K562 (cell line): ENCODE measurements around the gene PDE11A. TPM values are rescaled to one million over a fixed set of nuclear protein-coding genes. Genes with fewer than 3 reads are reported as not detected.
A peak's percentile ranks its signal among the peaks of the same experiment; 100 is the strongest.

ENCODE experiments used
- ARID1B ChIP-seq: fragments of 450-650 bp; IDR thresholded peaks from 2 replicates; pipeline ENCODE4 v1.6.1; 2016; ENCODE audit warnings: antibody characterized with exemption, mild to moderate bottlenecking, inconsistent platforms
- ARID2 ChIP-seq: fragments of 450-650 bp; IDR thresholded peaks from 2 replicates; pipeline ENCODE4 v1.6.1; 2017; ENCODE audit warnings: antibody characterized with exemption, mild to moderate bottlenecking
- ARNT ChIP-seq, 2 experiments: fragments of 450-650 bp; IDR thresholded peaks; 2 replicates each; pipeline ENCODE4 v1.6.1; 2016; ENCODE audit warnings: mild to moderate bottlenecking in 1 of 2
- C11orf30 ChIP-seq: fragments of 450-650 bp; IDR thresholded peaks from 2 replicates; pipeline ENCODE4 v1.6.1; 2016; ENCODE audit warnings: low read depth, mild to moderate bottlenecking
- CHD1 ChIP-seq: fragments of 200-600 bp; sonication (generic); IDR thresholded peaks from one replicate; pipeline ENCODE4 v1.6.1; 2012; ENCODE audit warnings: mild to moderate bottlenecking, moderate library complexity, low read length, inconsistent platforms
- ELF1 ChIP-seq: fragments of 200-800 bp; sonication (Bioruptor generic); IDR thresholded peaks from 2 replicates; pipeline ENCODE4 v1.6.1; 2016; ENCODE audit warnings: missing genetic modification characterization, missing compliant biosample characterization
- ETV1 ChIP-seq: fragments of 450-650 bp; conservative IDR thresholded peaks from 2 replicates; pipeline ENCODE4 v1.6.1; 2016; ENCODE audit warnings: missing genetic modification characterization, control low read depth, low read depth, missing compliant biosample characterization
- HEY1 ChIP-seq: fragments of 250-450 bp; sonication (Bioruptor Pico); IDR thresholded peaks from 2 replicates; pipeline ENCODE4 v1.5.0; 2020; ENCODE audit warnings: mild to moderate bottlenecking, moderate library complexity, borderline replicate concordance
- HMG20B ChIP-seq: fragments of 250-450 bp; sonication (Bioruptor Pico); IDR thresholded peaks from 2 replicates; pipeline ENCODE4 v1.5.0; 2021; ENCODE audit warnings: mild to moderate bottlenecking
- MAFF ChIP-seq: IDR thresholded peaks from 2 replicates; pipeline ENCODE4 v1.6.1; 2012; ENCODE audit warnings: low read length, improper control_type of control experiment
- MAFG ChIP-seq: fragments of 450-650 bp; conservative IDR thresholded peaks from 2 replicates; pipeline ENCODE4 v1.6.1; 2016; ENCODE audit warnings: missing genetic modification characterization, missing compliant biosample characterization
- MIER1 ChIP-seq: fragments of 450-650 bp; IDR thresholded peaks from 2 replicates; pipeline ENCODE4 v1.6.1; 2016; ENCODE audit warnings: antibody characterized with exemption, mild to moderate bottlenecking, low read depth
- PCBP1 ChIP-seq: fragments of 200-400 bp; formaldehyde crosslinking; IDR thresholded peaks from 2 replicates; pipeline ENCODE4 v1.6.1; 2018; ENCODE audit warnings: mild to moderate bottlenecking, low read depth, low read length; ENCODE audit not compliant: poor library complexity, severe bottlenecking
- RBM34 ChIP-seq: fragments of 200-400 bp; formaldehyde crosslinking; IDR thresholded peaks from 2 replicates; pipeline ENCODE4 v1.6.1; 2018; ENCODE audit warnings: low read length, borderline replicate concordance; ENCODE audit not compliant: insufficient read depth
- ZNF140 ChIP-seq: fragments of 250-450 bp; sonication (Bioruptor Pico); IDR thresholded peaks from 2 replicates; pipeline ENCODE4 v1.8.0; 2021; ENCODE audit warnings: moderate library complexity, mild to moderate bottlenecking, inconsistent platforms
- ZNF197 ChIP-seq: fragments of 200-800 bp; sonication (Bioruptor generic); IDR thresholded peaks from 2 replicates; pipeline ENCODE4 v1.6.1; 2016; ENCODE audit warnings: low read depth, missing genetic modification characterization, missing compliant biosample characterization
- ZNF316 ChIP-seq: fragments of 450-650 bp; IDR thresholded peaks from 2 replicates; pipeline ENCODE4 v1.6.1; 2016
- ZNF324 ChIP-seq: fragments of 250-450 bp; sonication (Bioruptor Pico); IDR thresholded peaks from 2 replicates; pipeline ENCODE4 v1.4.0; 2020; ENCODE audit warnings: mild to moderate bottlenecking
- polyA plus RNA-seq, 8 experiments: library from polyadenylated mRNA; depleted of rRNA in 4 of 8; stranded (reverse) in 5 of 8; unstranded in 3 of 8; fragments of >200 nt; fragmentation: Nextera tagmentation in 2 of 8; fragmentation: Illumina TruSeq in 1 of 8; extraction: Ambion mirVana in 2 of 8; extraction: Trizol in 1 of 8; gene quantifications; 2 replicates each; pipeline versions ENCODE4 v1.2.1 to v1.2.3, GENCODE V29; 2011 to 2014; ENCODE audit warnings: inconsistent platforms in 1 of 8, missing spikeins in 1 of 8
- total RNA-seq, 7 experiments: library from RNA; depleted of rRNA in 6 of 7; stranded (reverse); fragments of >200 nt in 6 of 7; fragmentation: Illumina TruSeq in 2 of 7; extraction: Trizol in 2 of 7; gene quantifications; 2 replicates each; pipeline versions ENCODE4 v1.2.1 to v1.2.3, GENCODE V29; 2011 to 2021; ENCODE audit warnings: low replicate concordance in 1 of 7
- TF ChIP-seq, protein P1 (sequence below): fragments of 250-450 bp; sonication (Bioruptor Pico); IDR thresholded peaks from 2 replicates; pipeline ENCODE4 v1.4.0; 2020
- TF ChIP-seq, protein P2 (sequence below): sonication (generic); formaldehyde crosslinking; IDR thresholded peaks from 2 replicates; pipeline ENCODE4 v1.8.0; 2023; ENCODE audit warnings: mild to moderate bottlenecking, missing genetic modification reagents
- TF ChIP-seq, protein P3 (sequence below), 3 experiments: fragments of 200-800 bp in 1 of 3; fragments of 250-450 bp in 1 of 3; fragments of 450-650 bp in 1 of 3; sonication (Bioruptor Pico) in 1 of 3; sonication (Bioruptor generic) in 1 of 3; formaldehyde crosslinking in 1 of 3; IDR thresholded peaks; 2 replicates each; pipeline versions ENCODE4 v1.6.1 to v1.8.0; 2016 to 2022; ENCODE audit warnings: mild to moderate bottlenecking in 2 of 3, missing genetic modification characterization in 2 of 3, missing compliant biosample characterization in 1 of 3, moderate library complexity in 1 of 3

PDE11A gene
- total and polyA plus RNA-seq, 9 of the 15 experiments (the other 6 are each of a cell fraction or from before 2014, with no cell fraction given) = 3.2 to 22.1 (median 5.7) TPM

DNA sequence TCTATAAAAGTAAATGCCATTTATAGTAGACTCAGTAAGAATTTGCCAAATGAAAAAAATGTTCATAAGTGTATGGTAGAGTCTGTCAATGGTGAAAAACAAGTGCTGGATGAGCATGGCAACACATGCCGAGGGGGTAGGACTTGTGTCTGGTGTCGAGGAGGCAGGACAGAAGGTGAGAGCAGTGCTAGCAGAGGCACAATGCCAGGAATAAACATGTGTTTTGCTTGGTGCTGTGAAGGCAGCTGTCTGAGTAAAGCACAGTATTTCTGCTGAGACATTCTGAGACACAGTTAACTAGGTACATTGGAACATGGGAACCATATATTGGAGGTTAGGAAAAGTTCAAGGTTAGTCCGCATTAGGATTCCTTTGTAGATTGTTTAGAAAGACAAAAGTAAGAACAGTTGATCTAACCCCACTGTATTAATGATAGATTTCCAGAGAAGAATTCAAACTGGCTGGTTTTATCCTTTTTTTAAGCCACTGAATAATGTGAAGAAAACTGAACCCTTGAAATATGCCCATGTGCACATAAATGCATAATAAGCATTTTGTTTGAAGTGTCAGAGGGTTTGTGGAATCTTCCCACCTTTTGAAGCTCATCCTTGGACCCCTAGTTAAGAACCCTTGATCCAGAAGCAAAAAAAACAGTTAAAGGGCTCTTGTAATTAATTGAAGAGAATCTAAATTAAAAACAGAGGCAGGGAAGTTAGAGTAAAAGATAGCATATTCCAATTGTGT lies 46.8 kb upstream of the PDE11A start (continued):
- TF ChIP-seq, protein P1, sequence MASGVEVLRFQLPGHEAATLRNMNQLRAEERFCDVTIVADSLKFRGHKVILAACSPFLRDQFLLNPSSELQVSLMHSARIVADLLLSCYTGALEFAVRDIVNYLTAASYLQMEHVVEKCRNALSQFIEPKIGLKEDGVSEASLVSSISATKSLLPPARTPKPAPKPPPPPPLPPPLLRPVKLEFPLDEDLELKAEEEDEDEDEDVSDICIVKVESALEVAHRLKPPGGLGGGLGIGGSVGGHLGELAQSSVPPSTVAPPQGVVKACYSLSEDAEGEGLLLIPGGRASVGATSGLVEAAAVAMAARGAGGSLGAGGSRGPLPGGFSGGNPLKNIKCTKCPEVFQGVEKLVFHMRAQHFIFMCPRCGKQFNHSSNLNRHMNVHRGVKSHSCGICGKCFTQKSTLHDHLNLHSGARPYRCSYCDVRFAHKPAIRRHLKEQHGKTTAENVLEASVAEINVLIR = no peak
- TF ChIP-seq ARNT (IDR thresholded peaks at IDR 0.05) (no peak), HMG20B (no peak), ELF1 (no peak), ARID2 (no peak), HEY1 (CRISPR knock-in tag) (no peak), CHD1 (no peak), ARID1B (no peak), MAFF (peak; percentile 41), RBM34 (no peak), C11orf30 (peak; percentile 60; the same call in 1 of the 2 replicates), MIER1 (no peak), ZNF316 (peak; percentile 69), MAFG (peak; percentile 47; the same call in 1 of the 2 replicates), ZNF140 (CRISPR knock-in tag) (no peak), ZNF197 (CRISPR knock-in tag) (no peak), PCBP1 (no peak), ETV1 (tag) (no peak), ZNF324 (CRISPR knock-in tag) (no peak)
- TF ChIP-seq, protein P2, sequence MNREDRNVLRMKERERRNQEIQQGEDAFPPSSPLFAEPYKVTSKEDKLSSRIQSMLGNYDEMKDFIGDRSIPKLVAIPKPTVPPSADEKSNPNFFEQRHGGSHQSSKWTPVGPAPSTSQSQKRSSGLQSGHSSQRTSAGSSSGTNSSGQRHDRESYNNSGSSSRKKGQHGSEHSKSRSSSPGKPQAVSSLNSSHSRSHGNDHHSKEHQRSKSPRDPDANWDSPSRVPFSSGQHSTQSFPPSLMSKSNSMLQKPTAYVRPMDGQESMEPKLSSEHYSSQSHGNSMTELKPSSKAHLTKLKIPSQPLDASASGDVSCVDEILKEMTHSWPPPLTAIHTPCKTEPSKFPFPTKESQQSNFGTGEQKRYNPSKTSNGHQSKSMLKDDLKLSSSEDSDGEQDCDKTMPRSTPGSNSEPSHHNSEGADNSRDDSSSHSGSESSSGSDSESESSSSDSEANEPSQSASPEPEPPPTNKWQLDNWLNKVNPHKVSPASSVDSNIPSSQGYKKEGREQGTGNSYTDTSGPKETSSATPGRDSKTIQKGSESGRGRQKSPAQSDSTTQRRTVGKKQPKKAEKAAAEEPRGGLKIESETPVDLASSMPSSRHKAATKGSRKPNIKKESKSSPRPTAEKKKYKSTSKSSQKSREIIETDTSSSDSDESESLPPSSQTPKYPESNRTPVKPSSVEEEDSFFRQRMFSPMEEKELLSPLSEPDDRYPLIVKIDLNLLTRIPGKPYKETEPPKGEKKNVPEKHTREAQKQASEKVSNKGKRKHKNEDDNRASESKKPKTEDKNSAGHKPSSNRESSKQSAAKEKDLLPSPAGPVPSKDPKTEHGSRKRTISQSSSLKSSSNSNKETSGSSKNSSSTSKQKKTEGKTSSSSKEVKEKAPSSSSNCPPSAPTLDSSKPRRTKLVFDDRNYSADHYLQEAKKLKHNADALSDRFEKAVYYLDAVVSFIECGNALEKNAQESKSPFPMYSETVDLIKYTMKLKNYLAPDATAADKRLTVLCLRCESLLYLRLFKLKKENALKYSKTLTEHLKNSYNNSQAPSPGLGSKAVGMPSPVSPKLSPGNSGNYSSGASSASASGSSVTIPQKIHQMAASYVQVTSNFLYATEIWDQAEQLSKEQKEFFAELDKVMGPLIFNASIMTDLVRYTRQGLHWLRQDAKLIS (CRISPR knock-in tag) = no peak
- TF ChIP-seq, protein P3, sequence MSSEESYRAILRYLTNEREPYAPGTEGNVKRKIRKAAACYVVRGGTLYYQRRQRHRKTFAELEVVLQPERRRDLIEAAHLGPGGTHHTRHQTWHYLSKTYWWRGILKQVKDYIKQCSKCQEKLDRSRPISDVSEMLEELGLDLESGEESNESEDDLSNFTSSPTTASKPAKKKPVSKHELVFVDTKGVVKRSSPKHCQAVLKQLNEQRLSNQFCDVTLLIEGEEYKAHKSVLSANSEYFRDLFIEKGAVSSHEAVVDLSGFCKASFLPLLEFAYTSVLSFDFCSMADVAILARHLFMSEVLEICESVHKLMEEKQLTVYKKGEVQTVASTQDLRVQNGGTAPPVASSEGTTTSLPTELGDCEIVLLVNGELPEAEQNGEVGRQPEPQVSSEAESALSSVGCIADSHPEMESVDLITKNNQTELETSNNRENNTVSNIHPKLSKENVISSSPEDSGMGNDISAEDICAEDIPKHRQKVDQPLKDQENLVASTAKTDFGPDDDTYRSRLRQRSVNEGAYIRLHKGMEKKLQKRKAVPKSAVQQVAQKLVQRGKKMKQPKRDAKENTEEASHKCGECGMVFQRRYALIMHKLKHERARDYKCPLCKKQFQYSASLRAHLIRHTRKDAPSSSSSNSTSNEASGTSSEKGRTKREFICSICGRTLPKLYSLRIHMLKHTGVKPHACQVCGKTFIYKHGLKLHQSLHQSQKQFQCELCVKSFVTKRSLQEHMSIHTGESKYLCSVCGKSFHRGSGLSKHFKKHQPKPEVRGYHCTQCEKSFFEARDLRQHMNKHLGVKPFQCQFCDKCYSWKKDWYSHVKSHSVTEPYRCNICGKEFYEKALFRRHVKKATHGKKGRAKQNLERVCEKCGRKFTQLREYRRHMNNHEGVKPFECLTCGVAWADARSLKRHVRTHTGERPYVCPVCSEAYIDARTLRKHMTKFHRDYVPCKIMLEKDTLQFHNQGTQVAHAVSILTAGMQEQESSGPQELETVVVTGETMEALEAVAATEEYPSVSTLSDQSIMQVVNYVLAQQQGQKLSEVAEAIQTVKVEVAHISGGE (CRISPR knock-in tag; IDR thresholded peaks at IDR 0.05) = no peak
